Measurements from ENCODE around the gene OR6S1. TPM values are rescaled to one million over a fixed set of nuclear protein-coding genes. Genes with fewer than 3 reads are reported as not detected.
A peak's percentile ranks its signal among the peaks of the same experiment; 100 is the strongest.

OR6S1 gene
- total RNA-seq, 3 donors from 2014 or later (not counting 1 experiment from before 2014, with no cell fraction given): not detected

- H3K27ac Mint-ChIP-seq: no peak within 1 kb of the TSS
These were observed 42.6 kb upstream of the OR6S1 start, which contains the start of gene RNASE4 for GRCh38 chr14:20683891-20684661. Gene RNASE4 (plus strand): TSS chr14:20684560. CDS start chr14:20699372, 14,812 bp downstream.

DNA sequence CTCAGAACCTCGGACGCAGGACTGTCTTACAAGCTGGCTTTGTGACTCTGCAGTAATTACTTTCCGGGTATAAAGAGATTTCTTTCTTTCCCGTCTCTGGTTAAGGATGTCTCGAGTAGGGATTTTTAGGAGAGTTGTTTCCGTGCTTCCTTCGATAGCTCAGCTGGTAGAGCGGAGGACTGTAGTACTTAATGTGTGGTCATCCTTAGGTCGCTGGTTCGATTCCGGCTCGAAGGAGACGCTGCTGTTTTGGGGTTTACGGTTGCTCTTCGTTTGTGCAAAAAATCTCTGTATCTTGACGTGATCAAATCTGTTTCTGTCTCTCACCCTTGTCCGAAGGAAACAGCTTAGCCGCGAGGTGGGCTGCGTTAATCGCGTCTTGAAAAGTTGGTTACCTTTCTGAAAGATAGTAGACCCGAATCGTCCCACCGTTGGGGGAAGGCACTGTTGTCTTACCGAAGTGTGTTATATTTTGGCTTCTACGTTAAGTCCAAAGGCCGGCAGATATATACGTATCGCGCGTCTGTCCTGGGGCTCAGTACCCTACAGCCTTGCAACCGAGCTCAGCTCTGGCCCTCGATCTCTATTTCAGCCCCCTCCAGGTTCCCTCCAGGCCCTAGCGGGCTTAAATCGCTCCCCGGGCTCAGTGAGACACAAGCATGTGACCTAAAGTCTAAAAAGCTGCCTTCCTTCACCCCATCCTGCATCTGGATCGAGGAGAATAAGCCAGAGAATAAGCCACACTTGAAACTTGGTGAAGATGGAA is 41.8 kb upstream of the OR6S1 start:
- no peaks in the 10 kb centered on the region for H3K9me3 ChIP-seq (ENCODE audit: control insufficient read depth, insufficient read depth, low read length)
- no peak overlapping the region for H3K27ac Mint-ChIP-seq
- no peaks in the 10 kb centered on the region for H3K4me1 Mint-ChIP-seq
- no peaks in the 10 kb centered on the region for H3K9me3 Mint-ChIP-seq
- WGBS (ENCODE audit: insufficient coverage): under 1% methylated on average over 38 of the region's 38 CpGs
- no peaks in the 10 kb centered on the region for H3K36me3 ChIP-seq (ENCODE audit: control insufficient read depth, insufficient read depth, low read length)
- ATAC-seq: peak; percentile 45 to 68 (median 59)
- peak; percentile 73 to 91 for DNase-seq
- H3K27me3 ChIP-seq (ENCODE audit: control insufficient read depth, insufficient read depth, low read length): no peaks in the 10 kb centered on the region
- intact Hi-C loops (cut with micrococcal nuclease): loop anchor here (1.0 to 5.0 kb wide), 5 partner anchors 8 to 376 kb away; partner anchors contain the start of genes APEX1, OSGEP, PARP2 and TEP1
- peak overlapping the region; percentile 95 for H3K4me3 ChIP-seq (ENCODE audit: low read length)
- H3K27me3 Mint-ChIP-seq (ENCODE audit: low read depth in 2 of 2): no peaks in the 10 kb centered on the region
- H3K4me1 ChIP-seq (ENCODE audit: control insufficient read depth, insufficient read depth, low read length): peaks cover 44% of the 10 kb centered on the region
- H3K4me3 Mint-ChIP-seq: no peak overlapping the region
- TF ChIP-seq, protein P1, sequence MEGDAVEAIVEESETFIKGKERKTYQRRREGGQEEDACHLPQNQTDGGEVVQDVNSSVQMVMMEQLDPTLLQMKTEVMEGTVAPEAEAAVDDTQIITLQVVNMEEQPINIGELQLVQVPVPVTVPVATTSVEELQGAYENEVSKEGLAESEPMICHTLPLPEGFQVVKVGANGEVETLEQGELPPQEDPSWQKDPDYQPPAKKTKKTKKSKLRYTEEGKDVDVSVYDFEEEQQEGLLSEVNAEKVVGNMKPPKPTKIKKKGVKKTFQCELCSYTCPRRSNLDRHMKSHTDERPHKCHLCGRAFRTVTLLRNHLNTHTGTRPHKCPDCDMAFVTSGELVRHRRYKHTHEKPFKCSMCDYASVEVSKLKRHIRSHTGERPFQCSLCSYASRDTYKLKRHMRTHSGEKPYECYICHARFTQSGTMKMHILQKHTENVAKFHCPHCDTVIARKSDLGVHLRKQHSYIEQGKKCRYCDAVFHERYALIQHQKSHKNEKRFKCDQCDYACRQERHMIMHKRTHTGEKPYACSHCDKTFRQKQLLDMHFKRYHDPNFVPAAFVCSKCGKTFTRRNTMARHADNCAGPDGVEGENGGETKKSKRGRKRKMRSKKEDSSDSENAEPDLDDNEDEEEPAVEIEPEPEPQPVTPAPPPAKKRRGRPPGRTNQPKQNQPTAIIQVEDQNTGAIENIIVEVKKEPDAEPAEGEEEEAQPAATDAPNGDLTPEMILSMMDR (IDR thresholded peaks at IDR 0.05): no peak
- H3K36me3 Mint-ChIP-seq: no peaks in the 10 kb centered on the region
- peak overlapping the region; percentile 99 for H3K27ac ChIP-seq (ENCODE audit: low read length)

More at GRCh38 chr14:20683891-20684661, 42.6 kb upstream of the OR6S1 start, which contains the start of gene RNASE4:
- ATAC-seq (peak; percentile 29 to 57 (median 45)), DNase-seq (peak; percentile 84 to 92)
- WGBS (ENCODE audit: insufficient coverage): under 1% methylated on average over 42 of the region's 42 CpGs
- Mint-ChIP-seq H3K36me3 (no peaks in the 10 kb centered on the region), H3K4me3 (no peak within 1 kb of the TSS), H3K9me3 (no peaks in the 10 kb centered on the region), H3K4me1 (no peaks in the 10 kb centered on the region), H3K27me3 (ENCODE audit: low read depth in 2 of 2) (no peaks in the 10 kb centered on the region)
- peak within 1 kb of the TSS; percentile 95 for H3K4me3 ChIP-seq (ENCODE audit: low read length)
- no peaks in the 10 kb centered on the region for H3K9me3 ChIP-seq (ENCODE audit: control insufficient read depth, insufficient read depth, low read length)
- TF ChIP-seq, protein P1 (IDR thresholded peaks at IDR 0.05): no peak
- intact Hi-C loops (cut with micrococcal nuclease): loop anchor here (1.0 to 5.0 kb wide), 5 partner anchors 7 to 377 kb away; partner anchors contain the start of genes APEX1, OSGEP, PARP2 and TEP1
- peak within 1 kb of the TSS; percentile 99 for H3K27ac ChIP-seq (ENCODE audit: low read length)
- peaks cover 44% of the 10 kb centered on the region for H3K4me1 ChIP-seq (ENCODE audit: control insufficient read depth, insufficient read depth, low read length)
- H3K27me3 ChIP-seq (ENCODE audit: control insufficient read depth, insufficient read depth, low read length): no peaks in the 10 kb centered on the region
- no peaks in the 10 kb centered on the region for H3K36me3 ChIP-seq (ENCODE audit: control insufficient read depth, insufficient read depth, low read length)

DNA sequence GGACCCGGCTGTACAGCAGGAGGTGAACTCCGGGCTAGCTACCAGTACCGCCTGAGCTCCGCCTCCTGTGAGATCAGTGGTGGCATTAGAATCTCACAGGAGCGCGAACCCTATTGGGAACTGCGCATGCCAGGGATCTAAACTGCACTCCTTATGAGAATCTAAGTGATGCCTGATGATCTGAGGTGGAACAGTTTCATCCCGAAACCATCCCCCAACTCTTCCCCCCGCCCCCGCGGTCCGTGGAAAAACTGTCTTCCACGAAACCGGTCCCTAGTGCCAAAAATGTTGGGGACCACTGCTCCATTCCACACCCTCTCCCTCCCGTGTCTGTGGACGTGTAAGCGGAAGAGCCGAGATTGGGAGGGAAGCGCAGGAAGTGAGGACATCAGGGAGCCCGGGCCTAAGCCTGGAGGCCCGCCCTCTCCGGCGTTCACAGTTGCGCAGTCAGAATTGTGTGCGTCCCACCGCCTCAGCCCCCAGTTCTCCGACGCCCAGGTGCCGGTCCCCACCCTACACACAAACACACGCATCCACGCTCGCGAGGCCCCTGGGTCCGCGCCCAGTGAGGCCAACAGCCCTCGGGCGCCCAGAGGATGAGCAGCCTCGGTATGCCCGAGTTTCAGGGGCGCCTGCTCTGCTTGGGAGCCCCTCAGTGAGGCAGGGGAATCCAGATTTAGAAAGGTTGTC is 41.1 kb upstream of the OR6S1 start:
- TF ChIP-seq, protein P1 (IDR thresholded peaks at IDR 0.05): no peak
- ATAC-seq (peak; percentile 61 to 76 (median 64)), DNase-seq (peak; percentile 68 to 93)
- Histone ChIP-seq H3K9me3 (ENCODE audit: control insufficient read depth, insufficient read depth, low read length) (no peaks in the 10 kb centered on the region), H3K4me1 (ENCODE audit: control insufficient read depth, insufficient read depth, low read length) (peaks cover 44% of the 10 kb centered on the region), H3K4me3 (ENCODE audit: low read length) (peak overlapping the region; percentile 95), H3K36me3 (ENCODE audit: control insufficient read depth, insufficient read depth, low read length) (no peaks in the 10 kb centered on the region), H3K27ac (ENCODE audit: low read length) (peak overlapping the region; percentile 99), H3K27me3 (ENCODE audit: control insufficient read depth, insufficient read depth, low read length) (no peaks in the 10 kb centered on the region)
- no peaks in the 10 kb centered on the region for H3K36me3 Mint-ChIP-seq
- under 1% methylated on average over 38 of the region's 40 CpGs for WGBS (ENCODE audit: insufficient coverage)
- H3K9me3 Mint-ChIP-seq: no peaks in the 10 kb centered on the region
- H3K27ac Mint-ChIP-seq: no peak overlapping the region
- no peaks in the 10 kb centered on the region for H3K4me1 Mint-ChIP-seq
- no peaks in the 10 kb centered on the region for H3K27me3 Mint-ChIP-seq (ENCODE audit: low read depth in 2 of 2)
- intact Hi-C loops (cut with micrococcal nuclease): loop anchor here (1.0 to 5.0 kb wide), 5 partner anchors 9 to 375 kb away; partner anchors contain the start of genes APEX1, OSGEP, PARP2 and TEP1
- H3K4me3 Mint-ChIP-seq: no peak overlapping the region

Measured in natural killer cell (primary cell).